HG02884 (cell line): ENCODE measurements around the gene ONECUT3.
"Not testable (repeated sequence)": the region's sequence is repeated elsewhere in the genome, so short reads cannot be mapped to it uniquely, and the experiment has no call there.

ENCODE experiments used
- ATAC-seq: cut with Tn5 transposase; IDR thresholded peaks from one replicate; pipeline ENCODE4 v1.9.1; 2021; ENCODE audit warnings: mild to moderate bottlenecking, moderate library complexity; ENCODE audit not compliant: unreplicated experiment

Gene ONECUT3

DNA sequence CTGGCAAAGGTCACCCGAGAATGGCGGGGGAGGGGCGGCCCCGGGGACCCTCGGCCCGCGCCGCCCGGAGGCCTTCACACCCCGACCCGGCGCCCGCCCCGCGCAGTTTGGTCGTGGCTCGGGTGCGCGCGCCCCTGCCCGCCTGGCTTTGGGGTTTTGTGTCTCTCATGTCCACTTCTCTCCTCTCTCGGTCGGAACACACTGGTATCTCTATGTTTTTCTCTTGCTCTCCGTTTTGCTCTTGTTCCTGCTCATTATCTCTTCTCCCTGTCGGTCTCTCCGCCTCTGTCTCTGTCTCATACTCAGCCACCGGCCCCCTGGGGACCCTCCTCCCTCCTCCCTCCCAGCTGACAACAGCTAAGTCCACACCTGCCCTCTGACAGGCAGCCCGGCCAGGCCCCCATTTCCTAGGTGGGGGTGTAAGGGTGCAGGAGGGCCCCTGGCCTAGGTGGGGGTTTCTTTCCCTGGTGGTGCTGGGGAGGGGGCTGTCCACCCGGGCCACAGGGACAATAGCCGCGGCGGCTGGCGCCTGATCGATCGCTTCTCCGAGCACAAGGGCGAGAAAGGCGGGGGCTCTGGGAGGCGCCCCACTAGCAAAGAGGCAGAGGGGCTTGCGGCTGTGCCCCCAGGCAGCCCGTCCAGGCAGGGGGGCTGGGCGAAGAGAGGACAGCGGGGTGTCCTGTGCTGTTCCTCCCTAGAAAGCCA is 2.3 kb downstream of the ONECUT3 start:
- no peak for ATAC-seq

DNA sequence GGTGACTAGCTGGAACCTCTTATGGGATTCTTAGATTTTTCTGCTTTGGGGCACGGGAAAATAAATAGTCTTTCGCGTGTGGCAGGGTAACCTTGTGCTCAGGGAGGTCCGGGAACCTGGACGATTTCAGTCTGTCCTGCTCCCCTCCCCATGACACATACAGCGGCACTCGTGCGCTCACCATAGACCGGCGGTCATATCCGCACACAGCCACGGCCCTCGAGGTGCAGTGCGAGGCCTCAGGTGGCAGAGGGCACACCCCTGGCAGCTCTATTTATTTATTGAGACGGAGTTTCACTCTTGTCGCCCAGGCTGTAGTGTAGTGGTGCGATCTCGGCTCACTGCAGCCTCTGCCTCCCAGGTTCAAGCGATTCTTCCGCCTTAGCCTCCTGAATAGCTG is 3.0 kb downstream of the ONECUT3 start:
- ATAC-seq = no peak

DNA sequence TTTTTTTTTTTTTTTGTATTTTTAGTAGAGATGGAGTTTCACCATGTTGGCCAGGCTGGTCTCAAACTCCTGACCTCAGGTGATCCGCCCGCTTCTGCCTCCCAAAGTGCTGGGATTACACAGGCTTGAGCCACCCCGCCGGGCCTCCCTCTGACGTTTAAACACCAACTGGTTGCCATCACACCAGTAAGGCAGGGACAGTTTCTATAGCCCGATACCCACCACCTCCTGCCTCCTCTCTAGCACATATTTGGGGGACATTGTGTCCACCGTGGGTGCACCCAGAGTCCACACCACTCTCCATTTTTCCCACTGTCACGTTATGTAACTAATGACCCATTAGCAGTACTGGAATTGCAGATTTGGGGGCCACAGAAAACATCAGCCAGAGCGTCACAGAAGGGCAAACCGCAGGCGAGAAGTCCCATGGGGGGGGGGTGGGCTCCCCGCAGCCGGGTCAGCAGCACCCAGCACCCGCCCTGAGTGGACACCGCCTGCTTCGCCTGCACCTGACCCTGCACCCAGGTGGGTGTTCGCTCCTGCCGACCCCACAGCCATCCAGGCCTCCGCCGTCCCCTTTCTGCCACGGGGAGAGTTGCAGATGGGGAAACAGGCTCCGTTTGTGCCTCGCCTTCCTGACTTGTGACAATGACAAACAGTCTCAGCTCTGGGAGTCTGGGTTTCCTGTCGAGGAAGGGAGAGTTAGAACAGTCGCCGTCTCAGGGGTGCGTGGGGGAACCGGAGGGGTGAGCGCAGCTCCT is 3.6 kb downstream of the ONECUT3 start:
- no peak for ATAC-seq

DNA sequence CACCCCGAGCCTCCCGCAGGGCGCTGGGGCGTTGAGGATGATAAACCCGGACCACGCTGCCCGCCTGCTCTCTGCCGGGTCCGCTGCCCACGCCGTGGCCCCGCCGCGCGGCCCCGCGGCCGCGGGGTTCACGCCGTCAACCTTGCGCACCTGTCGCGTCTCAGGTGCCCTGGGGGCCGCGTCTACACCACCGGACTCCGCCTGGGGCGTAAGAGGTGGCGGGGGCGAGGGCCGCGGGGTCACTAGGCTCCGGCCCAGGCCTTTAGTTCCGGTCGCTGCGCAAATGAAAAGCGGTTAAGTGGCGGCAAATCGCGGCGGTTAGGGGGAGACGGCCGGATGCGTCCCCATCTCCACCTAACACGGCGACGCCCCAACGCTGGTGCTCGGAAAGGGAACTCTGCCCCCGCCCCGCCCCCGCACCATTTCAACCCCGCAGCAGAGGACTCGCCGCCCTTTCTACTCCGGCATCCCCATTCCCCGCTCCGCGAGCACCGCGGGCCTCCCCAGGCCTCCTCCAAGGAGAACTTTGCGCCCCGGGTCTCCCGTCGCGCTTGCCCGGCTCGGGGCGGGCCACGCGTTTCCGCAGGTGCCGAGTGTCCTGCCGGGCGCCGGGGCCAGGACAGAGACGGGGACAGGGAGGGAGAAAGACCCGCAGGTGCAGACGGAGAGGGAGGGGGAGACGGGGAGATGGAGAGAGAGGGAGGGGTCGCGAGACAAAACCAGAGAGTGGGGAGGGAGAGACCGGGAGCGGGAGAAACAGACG is 4.3 kb downstream of the ONECUT3 start:
- no peak for ATAC-seq

DNA sequence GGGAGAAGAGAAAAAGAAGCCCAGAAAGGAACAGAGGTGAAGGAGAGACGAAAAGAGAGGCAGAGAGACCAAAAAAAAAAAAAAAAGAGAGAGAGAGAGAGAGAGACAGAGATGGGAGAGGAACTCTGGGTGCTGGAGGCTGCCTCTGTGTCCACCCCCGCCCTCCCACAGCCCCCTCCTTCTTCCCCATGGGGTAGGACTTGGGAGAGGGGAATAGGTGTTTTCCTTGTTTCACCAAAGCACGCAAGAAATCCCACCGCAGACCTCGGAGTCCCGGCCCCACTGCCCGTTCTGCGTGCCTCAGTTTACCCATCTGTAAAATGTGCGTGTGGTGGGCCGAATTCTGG is 4.9 kb downstream of the ONECUT3 start:
- no peak for ATAC-seq

DNA sequence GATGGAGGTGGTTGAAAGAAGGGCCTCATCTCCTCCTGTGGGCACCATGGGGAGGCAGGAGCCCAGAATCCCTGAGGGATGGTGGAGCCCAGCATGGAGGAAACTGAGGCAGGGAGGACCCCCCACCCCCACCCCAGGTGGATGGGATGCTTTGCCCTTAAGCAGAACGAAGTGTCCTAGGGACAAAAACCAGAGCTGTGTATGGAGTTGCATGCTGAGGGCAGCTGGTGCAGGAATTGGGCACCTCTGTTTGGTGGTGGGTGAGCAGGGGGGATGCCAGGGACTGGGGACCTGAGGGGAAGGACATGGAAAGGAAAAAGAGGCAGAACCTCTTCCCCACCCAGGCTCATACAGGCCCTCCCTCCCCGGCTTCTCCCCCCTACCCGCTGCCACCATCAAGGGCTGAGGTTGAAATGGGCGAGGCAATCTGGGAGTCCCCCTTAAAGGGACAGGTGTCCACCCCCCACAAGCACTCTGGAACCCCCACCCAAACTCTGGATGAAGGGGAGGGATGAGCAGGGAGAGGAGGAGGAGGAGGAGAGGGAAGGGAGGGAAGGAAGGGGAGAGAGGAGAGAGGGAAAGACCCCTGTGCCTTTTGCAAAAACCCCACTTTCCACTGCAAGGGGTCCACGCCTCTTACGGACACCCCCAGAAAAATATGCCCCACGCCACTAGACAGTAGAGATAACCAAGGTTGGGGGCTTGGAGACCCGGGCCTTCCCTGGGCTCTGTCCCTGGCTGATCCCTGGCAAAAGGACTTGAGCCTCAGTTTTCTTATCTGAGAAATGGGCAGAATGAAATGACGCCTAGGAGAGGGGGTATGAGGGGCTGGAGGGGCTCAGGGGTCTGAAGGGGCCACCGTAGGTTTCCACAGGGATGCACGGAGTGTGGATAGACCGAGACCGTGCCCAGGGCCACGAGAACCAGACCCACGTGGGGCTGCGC is 5.9 kb downstream of the ONECUT3 start:
- ATAC-seq = no peak

DNA sequence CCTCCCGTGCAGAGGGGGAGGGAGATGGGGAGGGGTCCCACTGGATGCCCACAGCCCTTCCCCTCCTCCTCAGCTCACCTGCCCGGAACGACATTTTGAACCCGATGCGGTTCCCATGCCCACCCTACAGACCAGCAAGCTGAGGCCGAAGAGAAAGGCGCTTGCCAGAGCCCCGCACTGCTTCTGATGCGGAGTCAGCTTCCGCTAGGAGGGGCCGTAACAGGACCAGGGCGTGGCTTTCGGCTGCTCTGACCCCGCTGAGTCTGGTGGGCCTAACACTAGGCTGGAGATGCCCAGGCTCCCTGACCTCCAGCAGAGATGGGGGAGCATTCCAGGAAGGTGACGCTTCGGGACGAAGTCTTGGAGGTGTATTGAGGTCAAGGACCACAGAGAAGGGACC is 6.7 kb downstream of the ONECUT3 start:
- no peak for ATAC-seq

DNA sequence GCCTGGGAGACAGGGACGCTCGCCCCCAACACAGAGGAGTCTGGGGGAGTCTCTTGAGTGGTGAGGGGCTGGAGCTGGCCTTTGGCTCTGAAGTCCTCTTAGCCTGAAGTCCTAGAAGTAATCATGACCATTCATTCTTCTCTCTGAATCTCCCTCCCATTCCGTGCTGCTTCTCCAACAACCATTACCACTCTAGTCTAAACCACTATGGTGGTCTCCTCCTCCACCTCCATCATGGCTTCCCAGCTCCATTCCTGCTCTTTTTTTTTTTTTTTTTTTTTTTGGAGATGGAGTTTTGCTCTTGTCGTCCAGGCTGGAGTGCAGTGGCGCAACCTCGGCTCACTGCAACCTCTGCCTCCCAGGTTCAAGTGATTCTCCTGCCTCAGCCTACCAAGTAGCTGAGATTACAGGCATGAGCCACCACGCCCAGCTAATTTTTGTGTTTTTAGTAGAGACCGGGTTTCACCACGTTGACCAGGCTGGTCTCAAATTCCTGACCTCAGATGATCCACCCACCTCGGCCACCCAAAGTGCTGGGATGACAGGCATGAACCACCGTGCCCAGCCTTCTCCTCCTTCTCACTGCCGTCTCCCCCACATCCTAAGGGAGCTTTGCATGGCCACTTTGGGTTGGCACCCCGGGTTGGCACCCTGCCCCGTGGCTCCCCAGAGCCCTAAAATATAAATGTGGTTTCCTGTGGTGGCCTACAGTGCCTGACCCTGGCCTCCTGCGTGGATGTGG is 7.7 kb downstream of the ONECUT3 start:
- not testable (repeated sequence) for ATAC-seq

DNA sequence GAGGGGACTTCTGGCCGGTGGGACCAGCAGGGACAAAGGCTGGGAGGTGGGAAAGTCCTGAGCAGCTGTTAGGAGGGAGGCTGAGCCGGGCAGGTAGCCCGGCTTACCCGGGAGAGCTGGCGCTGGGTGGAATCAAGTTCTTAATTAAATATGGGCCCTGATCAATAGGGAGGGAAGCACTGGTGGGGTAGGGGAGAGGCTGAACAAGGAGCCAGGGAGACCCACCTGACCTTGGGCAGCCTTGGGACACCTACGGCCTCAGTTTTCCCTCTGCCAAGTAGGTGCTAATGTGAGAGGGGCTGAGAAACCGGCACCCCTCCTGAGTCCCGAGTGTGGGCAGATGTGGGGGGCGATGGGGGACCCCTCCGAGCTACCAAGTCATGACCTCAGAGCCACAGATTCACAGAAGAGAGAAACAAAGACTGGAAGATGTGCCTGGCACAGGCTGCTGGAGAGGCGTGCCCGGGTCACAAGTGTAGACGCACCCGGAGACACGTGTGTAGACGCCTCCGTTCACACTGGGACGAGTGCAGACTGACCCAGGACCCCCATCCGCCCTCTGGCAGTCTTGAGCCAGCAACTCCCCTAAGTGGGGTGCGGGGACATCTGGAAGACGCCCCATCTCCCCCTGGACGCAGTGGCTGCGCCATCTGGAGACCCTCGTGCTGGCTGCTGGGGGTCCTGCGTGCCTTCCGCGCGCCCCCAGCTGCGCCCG is 8.4 kb downstream of the ONECUT3 start:
- no peak for ATAC-seq

DNA sequence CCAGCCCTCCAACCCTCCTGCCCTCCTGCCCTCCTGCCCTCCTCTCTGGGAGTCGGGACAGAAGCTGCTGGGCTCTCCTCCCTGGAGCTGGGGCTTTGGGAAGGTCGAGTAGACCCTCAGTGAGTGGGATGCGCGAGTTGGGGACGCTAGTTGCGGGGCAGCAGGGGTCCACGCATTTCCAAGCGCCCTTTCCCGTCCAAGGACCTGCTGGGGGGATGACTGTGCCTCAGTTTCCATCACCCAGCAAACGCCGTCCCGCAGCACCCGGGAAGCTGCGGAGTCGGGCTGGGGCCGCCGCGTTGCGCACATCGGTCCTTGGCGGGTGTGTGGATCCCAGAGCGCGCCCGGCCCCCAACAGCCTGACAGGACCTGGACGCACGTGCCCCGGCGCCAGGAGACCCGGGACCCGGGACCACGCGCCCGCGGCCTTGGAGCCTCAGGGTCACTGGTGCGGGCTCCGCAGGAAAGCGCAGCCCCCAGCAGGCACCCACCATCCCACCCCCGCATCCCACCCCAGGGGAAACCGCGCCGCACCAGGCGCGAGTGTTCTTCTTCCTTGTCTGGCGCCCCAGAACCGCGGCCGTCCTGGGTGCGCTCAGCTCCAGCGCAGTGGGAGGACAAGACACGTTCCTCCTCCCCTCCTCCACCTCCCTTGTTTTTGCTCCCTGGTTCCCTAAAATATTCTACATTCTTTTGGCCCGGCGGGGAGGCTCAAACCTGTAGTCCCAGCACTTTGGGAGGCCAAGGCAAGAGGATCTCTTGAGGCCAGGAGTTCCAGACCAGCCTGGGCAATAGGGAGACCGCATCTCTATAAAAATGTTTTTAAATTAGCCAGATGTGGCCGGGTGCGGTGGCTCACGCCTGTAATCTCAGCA is 9.2 kb downstream of the ONECUT3 start:
- no peak for ATAC-seq

DNA sequence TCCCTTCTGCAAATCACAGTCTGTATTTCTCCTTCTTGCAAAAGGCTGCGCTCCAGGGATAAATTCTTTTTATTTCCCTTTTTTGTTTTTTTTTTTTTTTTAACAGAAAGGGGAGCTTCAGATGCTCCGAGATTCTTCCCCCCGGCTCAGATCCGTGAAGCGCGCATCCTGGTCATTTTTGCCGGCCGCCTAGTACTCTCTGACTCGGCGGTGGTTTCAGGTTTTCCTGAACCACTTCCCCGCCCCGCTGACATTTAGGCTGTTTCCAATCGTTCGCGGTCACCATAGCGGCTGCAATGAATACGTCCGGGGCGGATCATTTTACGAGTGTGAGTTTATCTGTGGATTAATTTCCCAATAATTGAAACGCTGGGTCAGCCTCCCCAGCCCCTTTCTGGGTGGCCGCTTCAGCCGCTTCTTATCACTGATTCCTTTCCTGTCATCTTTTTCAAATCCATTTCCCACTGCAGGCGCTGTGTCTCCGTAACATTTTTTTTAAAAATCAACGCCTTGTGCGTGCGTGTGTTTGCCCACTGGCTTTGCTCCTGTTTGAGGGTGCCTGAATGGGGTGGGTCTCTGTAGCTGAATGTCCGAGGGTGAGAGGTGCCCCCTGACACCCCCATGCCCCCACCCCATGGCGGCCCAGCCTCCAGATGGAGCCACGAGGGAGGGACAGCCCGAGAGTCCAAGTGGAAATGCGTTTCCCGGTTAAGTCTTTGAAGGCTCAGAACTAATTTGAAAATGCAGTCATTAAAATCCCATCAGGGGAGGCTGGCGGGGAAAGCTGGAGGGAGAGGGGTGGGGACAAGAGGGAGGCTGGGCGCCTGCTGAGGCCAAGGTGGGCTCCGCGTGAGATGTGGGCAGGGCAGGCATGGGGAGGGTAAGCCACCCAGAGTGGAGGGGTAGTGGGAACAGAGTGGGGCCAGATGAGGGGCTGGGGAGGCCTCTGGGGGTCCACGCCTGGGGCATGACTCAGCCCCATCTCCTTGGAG is 10.6 kb downstream of the ONECUT3 start:
- ATAC-seq = no peak

DNA sequence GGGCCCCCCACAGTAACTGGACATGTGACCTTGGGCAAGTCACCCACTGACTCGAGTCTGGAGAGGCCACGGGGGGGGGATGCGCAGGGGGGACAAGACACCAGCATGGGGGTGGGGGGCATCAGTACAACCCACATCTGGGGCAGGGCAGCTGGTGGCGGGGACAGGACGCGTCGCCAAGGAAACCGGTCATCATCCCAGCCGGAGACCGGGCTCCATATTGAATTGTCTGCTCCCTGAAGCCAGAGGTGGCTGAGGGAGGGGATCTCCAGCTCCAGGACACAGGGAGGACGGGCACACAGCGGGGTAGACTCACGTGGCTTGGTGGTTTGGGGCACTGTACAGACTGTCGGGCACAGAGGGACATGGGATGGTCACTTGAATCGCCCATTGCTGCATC is 11.4 kb downstream of the ONECUT3 start:
- no peak for ATAC-seq

DNA sequence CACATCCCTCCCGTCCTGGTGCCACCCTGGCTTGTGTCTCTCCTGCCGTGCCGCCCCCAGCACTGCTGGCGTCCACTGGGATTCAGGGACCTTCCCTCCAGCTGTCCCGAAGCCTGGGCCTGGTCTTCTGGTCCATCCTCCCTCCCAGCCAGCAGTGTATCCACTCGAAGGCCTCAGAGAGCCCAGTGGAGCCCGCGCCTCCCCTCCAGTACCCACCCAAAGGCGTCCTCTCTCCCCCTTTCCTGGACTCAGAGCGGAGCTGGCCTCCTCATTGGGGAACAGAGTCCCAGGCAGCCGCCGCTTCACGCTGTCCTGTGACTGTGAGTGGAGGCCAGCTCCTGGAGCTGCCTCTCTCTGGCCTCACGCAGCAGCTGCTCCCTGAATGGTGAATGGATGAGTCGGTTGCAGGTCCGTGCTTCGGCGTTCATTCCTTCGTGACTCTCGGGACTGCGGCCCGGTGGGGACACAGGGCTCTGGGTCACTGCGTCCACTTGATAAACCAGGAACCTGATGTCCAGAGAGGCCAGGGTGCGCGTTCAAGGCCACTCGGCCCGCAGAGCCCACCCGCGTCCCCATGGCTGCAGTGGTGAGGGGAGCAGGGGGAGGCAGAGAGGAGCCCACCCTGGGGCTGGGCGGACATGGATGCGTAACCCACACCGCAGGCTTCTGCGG is 12.1 kb downstream of the ONECUT3 start:
- no peak for ATAC-seq

DNA sequence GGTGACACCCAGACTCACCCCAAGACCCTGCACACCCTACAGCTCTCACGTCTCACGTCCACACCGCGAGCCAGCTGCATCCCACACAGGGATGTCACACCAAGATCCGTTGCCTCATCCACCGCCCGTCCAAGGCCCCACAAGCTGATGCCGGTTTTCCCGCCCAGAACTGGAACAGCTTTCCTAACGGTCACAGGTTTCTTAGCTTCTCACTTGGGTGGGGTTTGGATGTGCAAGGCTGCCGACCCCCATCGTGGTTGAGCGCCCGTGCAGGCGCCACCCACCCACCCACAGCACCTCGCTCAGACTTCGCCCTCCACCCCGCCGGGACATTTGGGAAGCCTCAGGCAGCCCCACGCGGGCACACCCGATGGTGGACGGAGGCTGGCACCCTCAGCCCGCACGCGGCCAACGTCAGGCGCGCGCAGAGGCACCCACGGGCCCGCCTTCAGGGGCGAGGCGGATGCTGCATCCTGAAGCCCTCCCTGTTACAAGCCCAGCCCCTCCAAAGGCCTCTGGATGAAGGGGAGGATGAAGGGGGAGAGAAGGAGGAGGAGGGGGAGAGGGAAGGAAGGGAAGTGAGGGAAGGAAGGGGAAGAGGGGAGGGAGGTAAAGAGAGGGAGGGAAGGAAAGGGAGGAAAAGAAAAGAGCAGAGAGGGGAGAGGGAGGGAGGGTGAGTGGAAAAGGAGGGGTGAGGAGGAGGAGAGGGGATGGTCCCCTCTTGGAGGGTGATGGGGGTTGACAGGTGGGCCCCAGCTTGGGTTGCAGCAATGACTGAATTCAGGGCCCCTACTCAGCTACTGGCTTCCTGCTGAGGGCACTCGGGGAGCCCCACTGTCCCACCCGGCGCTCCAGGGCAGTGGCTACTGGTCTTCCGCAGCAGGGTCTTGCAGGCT is 12.8 kb downstream of the ONECUT3 start:
- no peak for ATAC-seq

DNA sequence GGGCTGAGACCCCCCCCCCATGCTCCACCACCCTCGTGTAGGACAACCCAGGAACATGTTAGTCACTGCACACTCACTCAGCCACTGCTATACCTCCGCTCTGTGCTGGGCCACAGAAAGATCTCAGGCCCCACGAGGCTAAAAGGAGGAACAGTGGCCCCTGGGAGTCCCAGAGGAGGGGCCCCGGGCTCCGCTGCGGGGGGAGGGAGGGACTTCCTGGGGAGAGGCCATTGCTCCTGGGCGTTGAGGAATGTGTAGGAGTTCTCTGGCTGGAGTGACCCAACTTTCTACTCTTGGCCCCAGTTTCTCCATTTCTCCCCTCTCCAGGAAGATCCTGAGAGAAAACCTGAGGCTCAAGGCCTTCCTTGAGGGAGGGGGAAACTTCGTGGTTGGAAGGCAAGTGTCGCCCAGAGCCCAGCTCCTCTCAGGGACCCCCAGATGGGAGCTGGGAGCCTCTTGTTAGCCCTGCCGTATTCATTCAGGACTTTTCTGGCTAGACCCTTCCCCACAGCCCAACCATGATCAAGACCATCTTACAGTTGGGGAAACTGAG is 13.6 kb downstream of the ONECUT3 start:
- no peak for ATAC-seq
